Measurements from ENCODE around the gene UCK2. TPM values are rescaled to one million over a fixed set of nuclear protein-coding genes. Genes with fewer than 3 reads are reported as not detected.
A peak's percentile ranks its signal among the peaks of the same experiment; 100 is the strongest.

The UCK2 gene
- total and polyA plus RNA-seq, 4 donors: 9.6 to 22.0 (median 14.1) TPM

DNA sequence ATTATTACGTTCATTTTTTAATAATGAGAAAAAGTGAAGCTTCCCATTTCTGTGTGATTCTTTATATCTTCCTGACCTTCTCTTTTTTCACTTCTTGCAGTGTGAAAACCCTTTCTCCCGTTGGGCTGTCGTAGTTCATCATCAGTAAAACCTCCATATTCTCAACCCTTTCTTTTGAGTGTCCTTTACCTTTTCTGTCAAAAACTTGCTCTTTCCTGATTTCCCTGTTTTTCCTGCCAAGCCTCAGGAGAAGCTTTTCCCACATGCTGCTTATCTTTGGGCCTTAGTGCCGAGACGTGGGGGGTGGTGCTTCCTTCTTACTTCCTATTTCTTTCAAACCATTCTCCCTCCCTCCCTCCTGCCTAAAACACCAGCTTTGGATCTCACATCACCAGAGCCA, 46.1 kb downstream of the UCK2 start:
- H3K36me3 ChIP-seq (ENCODE audit: control insufficient read depth in 4 of 4, insufficient read depth in 4 of 4, low read length in 4 of 4): no peaks in the 10 kb centered on the region
- no peak overlapping the region for H3K9ac ChIP-seq (ENCODE audit: insufficient read depth in 1 of 2, low read length in 2 of 2)
- ATAC-seq (ENCODE audit: insufficient read depth, low FRiP score): no peak
- H3K9me3 ChIP-seq (ENCODE audit: control insufficient read depth in 4 of 4, insufficient read depth in 3 of 4, low read length in 3 of 4): peaks cover 0 to 3% (median 0%) of the 10 kb centered on the region in 4 donors
- H3K4me3 ChIP-seq: no peak overlapping the region
- no peaks in the 10 kb centered on the region for H3K27me3 ChIP-seq (ENCODE audit: control insufficient read depth in 3 of 3, insufficient read depth in 3 of 3, low read length in 2 of 3)
- 32 to 75% methylated on average over 5 of the region's 5 CpGs for WGBS, 2 donors
- TF ChIP-seq, protein P1, sequence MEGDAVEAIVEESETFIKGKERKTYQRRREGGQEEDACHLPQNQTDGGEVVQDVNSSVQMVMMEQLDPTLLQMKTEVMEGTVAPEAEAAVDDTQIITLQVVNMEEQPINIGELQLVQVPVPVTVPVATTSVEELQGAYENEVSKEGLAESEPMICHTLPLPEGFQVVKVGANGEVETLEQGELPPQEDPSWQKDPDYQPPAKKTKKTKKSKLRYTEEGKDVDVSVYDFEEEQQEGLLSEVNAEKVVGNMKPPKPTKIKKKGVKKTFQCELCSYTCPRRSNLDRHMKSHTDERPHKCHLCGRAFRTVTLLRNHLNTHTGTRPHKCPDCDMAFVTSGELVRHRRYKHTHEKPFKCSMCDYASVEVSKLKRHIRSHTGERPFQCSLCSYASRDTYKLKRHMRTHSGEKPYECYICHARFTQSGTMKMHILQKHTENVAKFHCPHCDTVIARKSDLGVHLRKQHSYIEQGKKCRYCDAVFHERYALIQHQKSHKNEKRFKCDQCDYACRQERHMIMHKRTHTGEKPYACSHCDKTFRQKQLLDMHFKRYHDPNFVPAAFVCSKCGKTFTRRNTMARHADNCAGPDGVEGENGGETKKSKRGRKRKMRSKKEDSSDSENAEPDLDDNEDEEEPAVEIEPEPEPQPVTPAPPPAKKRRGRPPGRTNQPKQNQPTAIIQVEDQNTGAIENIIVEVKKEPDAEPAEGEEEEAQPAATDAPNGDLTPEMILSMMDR (IDR thresholded peaks at IDR 0.05; ENCODE audit: control extremely low read depth, extremely low read depth): no peak
- no peak overlapping the region for H3K27ac ChIP-seq (ENCODE audit: low read depth in 1 of 2, low read length in 1 of 2)
- no peak for DNase-seq
- H3K4me1 ChIP-seq (ENCODE audit: control insufficient read depth in 5 of 5, insufficient read depth in 5 of 5, low read length in 5 of 5): peaks cover 0 to 4% (median 0%) of the 10 kb centered on the region in 5 donors

- ATAC-seq (ENCODE audit: insufficient read depth, low FRiP score): no peak
- WGBS, 2 donors: 81 to 84% methylated on average over 4 of the region's 4 CpGs
- Histone ChIP-seq H3K9ac (ENCODE audit: insufficient read depth in 1 of 2, low read length in 2 of 2) (no peak overlapping the region), H3K27ac (ENCODE audit: low read depth in 1 of 2, low read length in 1 of 2) (no peak overlapping the region), H3K9me3 (ENCODE audit: control insufficient read depth in 4 of 4, insufficient read depth in 3 of 4, low read length in 3 of 4) (peaks cover 0 to 5% (median 0%) of the 10 kb centered on the region in 4 donors), H3K4me1 (ENCODE audit: control insufficient read depth in 5 of 5, insufficient read depth in 5 of 5, low read length in 5 of 5) (peaks cover 0 to 4% (median 0%) of the 10 kb centered on the region in 5 donors), H3K36me3 (ENCODE audit: control insufficient read depth in 4 of 4, insufficient read depth in 4 of 4, low read length in 4 of 4) (no peaks in the 10 kb centered on the region), H3K27me3 (ENCODE audit: control insufficient read depth in 3 of 3, insufficient read depth in 3 of 3, low read length in 2 of 3) (no peaks in the 10 kb centered on the region), H3K4me3 (no peak overlapping the region)
- TF ChIP-seq, protein P1 (IDR thresholded peaks at IDR 0.05; ENCODE audit: control extremely low read depth, extremely low read depth): no peak
- DNase-seq: no peak
Observed at GRCh38 chr1:165874643-165875042, 47.2 kb downstream of the UCK2 start.

- ATAC-seq (ENCODE audit: insufficient read depth, low FRiP score): no peak
- 22 to 55% methylated on average over 3 of the region's 3 CpGs for WGBS, 2 donors
- peak overlapping the region in 1 of 2 donors; percentile 50 for H3K27ac ChIP-seq (ENCODE audit: low read depth in 1 of 2, low read length in 1 of 2)
- DNase-seq: peak in 1 of 3 donors; percentile 56
- H3K4me1 ChIP-seq (ENCODE audit: control insufficient read depth in 5 of 5, insufficient read depth in 5 of 5, low read length in 5 of 5): peaks cover 0 to 4% (median 0%) of the 10 kb centered on the region in 5 donors
- H3K27me3 ChIP-seq (ENCODE audit: control insufficient read depth in 3 of 3, insufficient read depth in 3 of 3, low read length in 2 of 3): no peaks in the 10 kb centered on the region
- no peaks in the 10 kb centered on the region for H3K36me3 ChIP-seq (ENCODE audit: control insufficient read depth in 4 of 4, insufficient read depth in 4 of 4, low read length in 4 of 4)
- H3K9me3 ChIP-seq (ENCODE audit: control insufficient read depth in 4 of 4, insufficient read depth in 3 of 4, low read length in 3 of 4): peaks cover 0 to 5% (median 0%) of the 10 kb centered on the region in 4 donors
- no peak overlapping the region for H3K4me3 ChIP-seq
- TF ChIP-seq, protein P1 (IDR thresholded peaks at IDR 0.05; ENCODE audit: control extremely low read depth, extremely low read depth): no peak
- no peak overlapping the region for H3K9ac ChIP-seq (ENCODE audit: insufficient read depth in 1 of 2, low read length in 2 of 2)
Observed at GRCh38 chr1:165875171-165875570, 47.8 kb downstream of the UCK2 start.

GRCh38 chr1:165875604-165876003, 48.2 kb downstream of the UCK2 start:
- Histone ChIP-seq H3K9me3 (ENCODE audit: control insufficient read depth in 4 of 4, insufficient read depth in 3 of 4, low read length in 3 of 4) (peaks cover 0 to 5% (median 0%) of the 10 kb centered on the region in 4 donors), H3K27ac (ENCODE audit: low read depth in 1 of 2, low read length in 1 of 2) (no peak overlapping the region), H3K4me1 (ENCODE audit: control insufficient read depth in 5 of 5, insufficient read depth in 5 of 5, low read length in 5 of 5) (peaks cover 0 to 4% (median 0%) of the 10 kb centered on the region in 5 donors), H3K27me3 (ENCODE audit: control insufficient read depth in 3 of 3, insufficient read depth in 3 of 3, low read length in 2 of 3) (no peaks in the 10 kb centered on the region), H3K36me3 (ENCODE audit: control insufficient read depth in 4 of 4, insufficient read depth in 4 of 4, low read length in 4 of 4) (no peaks in the 10 kb centered on the region), H3K9ac (ENCODE audit: insufficient read depth in 1 of 2, low read length in 2 of 2) (no peak overlapping the region), H3K4me3 (no peak overlapping the region)
- TF ChIP-seq, protein P1 (IDR thresholded peaks at IDR 0.05; ENCODE audit: control extremely low read depth, extremely low read depth): no peak
- WGBS, 2 donors: 37 to 40% methylated on average over 6 of the region's 6 CpGs
- DNase-seq (no peak), ATAC-seq (ENCODE audit: insufficient read depth, low FRiP score) (no peak)

All from lung (tissue), 12 donors.